Measurements from ENCODE around the gene CFDP1.
"Not testable (repeated sequence)": the region's sequence is repeated elsewhere in the genome, so short reads cannot be mapped to it uniquely, and the experiment has no call there.

The CFDP1 gene

DNA sequence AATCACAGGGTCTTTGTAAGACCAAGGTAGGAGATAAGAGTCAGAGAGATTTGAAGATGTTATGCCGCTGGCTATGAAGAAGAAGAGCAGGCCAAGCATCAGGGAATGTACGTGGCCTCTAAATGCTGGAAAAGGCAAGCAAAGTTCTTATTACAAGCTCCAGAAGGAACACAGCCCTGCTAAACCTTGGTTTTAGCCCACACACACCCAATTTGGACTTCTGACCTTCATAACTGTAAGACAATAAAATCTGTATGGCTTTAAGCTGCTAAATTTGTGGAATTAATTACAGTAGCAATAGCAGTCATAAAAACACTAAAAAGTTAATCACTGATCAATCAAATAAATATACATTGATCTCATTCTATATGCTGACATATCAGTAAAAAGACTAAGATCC, 25.1 kb upstream of the CFDP1 start:
- no peak for DNase-seq (ENCODE audit: low spot score)

DNA sequence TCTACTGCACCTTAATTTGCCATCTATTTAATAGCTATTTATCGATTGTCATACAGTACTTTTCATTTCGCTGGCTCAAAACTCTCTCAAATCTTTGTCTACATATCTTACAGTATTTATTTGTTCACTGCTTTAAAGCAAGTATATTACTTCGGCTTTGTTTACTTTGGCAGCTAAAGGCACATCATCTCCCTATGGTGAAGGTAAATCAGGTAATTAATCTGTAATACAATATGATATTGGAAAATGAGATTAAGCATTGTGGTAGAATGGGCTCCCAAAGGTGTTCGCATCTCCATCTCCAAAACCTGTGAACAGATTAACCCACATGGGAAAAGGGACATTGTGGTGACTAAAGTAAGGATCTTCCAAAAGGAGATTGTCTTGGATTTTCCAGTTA, 24.7 kb upstream of the CFDP1 start:
- no peak for DNase-seq (ENCODE audit: low spot score)

DNA sequence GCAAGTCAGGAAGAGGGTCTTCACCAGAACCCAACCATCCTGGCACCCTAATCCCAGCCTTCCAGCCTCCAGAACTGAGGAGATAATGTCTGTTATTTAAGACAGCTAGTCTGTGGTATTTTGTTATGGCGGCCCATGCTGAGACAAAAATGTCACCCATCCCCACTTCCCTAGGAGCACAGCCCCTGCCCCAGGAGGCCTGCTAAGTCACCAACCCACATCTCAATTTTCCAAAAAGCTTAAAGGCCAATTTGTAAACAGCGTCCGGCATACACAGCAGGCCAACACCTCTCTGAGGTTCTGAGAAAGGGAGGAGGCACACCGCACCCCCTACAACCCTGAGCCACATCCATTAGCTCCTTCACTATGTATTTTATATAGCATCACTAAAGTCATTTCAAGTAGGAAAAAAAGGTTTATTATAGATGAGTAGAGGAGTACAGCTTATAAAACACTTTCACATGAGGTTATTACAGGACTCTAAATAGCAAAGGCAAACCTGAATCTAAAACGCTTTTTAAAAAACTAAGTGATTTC, 24.2 kb upstream of the CFDP1 start:
- no peak for DNase-seq (ENCODE audit: low spot score)

DNA sequence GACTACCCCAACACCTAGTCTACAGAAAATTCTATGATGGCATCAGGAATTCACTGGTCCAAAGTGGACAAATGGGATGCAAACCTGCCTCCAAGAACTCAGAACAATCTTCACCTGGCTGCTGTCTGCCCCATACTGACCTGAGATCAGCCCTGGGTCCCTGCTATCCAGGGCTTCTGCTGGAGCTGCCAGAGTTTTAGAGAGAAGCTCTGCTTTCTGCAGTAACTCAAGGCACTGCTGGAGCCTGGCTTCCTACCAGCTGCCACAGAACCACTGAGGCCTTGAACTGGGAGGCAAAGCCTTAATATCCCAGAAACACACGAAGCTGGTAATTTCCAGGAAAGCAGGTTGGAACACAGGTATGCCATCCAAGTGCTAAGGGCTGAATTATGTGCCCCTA, 23.7 kb upstream of the CFDP1 start:
- DNase-seq (ENCODE audit: low spot score) = no peak

DNA sequence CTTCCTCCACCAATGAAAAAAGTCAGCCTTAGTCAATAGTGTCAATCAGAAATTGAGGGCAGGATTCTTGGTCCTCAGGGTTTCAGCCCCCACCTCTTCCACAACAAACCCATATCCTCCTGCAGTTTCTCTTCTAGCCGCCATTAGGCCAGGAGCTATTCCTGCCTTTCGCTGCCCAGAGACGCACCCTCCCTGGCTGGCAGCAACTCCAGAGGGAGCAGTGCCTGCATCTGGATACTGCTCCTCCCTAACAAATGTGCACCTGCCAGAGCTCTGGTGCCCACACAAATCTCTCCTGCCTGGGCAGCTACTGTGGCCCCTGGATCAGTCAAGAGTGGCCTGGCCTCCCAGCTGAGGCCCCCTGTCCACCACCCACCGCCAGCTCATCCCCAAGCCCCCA, 23.2 kb upstream of the CFDP1 start:
- DNase-seq (ENCODE audit: low spot score) = not testable (repeated sequence)

DNA sequence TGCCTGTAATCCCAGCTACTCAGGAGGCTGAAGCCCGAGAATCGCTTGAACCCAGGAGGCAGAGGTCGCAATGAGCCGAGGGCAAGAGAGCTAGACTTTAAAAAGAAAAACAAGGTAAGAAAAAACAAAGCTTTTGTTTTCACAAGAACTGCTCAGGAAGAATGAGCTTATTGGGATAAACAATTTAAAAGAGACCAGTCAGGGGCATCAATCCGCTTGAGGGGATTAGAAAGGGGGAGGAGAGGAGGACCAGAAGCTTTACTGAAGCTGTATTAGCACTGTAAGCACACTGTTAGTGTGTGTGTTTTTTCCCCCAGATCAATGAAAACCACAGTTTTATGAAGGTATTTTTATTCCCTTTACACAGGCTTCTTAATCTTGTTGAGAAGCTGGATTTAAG, 22.4 kb upstream of the CFDP1 start:
- no peak for DNase-seq (ENCODE audit: low spot score)

DNA sequence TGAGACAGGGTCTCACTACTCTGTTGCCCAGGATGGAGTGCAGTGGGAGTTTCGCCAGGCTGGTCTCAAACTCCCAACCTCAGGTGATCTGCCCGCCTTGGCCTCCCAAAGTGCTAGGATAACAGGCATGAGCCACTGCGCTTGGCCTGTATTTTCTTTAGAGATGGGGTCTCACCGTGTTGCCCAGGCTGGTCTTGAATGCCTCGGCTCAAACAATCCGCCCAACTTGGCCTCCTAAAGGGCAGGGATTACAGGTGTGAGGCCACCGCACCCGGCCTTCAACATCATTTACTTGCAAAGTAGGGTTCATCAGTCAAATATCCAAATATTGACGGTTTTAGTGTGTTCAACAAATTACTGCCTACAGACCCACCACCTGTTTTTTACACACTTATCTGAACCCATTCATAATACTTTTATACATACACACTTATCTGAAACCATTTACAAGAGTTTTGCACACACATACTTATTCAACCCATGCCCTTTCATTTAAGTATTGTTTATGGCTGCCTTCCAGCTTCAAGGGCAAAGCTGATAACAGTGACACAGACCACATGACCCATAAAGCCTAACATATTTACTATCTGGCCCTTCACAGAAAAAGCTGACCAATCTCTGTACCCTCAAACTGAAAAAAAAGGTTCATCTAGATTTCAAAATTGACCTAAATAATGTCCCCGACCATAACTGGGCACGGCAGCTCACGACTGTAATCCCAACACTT, 19.3 kb upstream of the CFDP1 start:
- DNase-seq (ENCODE audit: low spot score) = no peak

DNA sequence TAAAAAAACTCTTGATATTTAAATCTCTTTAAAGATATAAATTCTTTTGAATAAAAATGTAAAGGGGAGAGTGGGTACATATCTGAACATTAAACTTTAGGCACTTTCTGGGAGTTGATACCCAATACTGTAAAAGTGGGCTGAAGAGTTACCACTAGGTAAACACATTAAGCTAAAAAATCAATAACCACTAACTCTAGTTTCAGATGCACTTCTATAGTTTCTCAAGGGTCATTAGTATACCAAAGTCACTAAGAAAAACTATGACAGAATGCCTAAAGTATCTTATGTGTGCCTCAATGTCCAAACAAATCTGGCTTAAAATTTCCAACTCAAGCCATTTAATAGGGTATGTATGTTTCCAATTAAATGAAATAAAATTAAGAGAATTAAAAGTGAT, 13.1 kb upstream of the CFDP1 start:
- no peak for DNase-seq (ENCODE audit: low spot score)

DNA sequence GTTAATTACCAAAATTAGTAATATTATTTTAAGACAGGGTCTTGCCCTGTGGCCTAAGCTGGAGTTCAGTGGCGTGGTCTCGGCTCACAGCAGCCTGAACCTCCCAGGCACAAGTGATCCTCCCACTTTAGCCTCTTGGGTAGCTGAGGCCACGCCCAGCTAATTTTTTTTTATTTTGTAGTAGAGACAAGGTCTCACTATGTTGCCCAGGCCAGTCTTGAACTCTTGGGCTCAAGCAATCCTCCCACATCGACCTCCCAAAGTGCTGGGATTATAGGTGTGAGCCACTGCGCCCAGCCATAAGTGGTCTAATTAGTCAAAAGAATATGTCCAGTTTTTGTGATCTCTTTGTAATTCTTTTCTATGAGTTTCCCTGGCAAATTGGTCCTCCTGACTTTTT, 12.0 kb upstream of the CFDP1 start:
- no peak for DNase-seq (ENCODE audit: low spot score)

DNA sequence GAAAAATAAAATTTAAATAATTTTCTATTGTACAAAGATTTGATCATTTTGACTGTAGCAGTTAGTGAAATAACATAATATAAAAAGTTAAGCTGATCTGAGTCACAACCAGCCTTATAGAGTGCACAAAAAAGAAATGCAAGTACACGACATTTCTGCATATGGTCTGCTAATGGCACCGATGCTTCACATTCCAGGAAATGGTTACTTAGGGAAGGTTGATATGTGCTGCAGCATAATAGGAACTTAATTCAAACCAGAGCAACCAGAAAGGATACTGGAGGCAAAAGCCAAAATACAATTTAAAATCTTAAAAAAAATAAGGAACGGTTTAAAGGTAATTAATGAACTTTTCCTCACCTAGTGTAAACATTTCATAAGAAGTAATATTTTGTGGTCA, 10.0 kb upstream of the CFDP1 start:
- DNase-seq (ENCODE audit: low spot score) = no peak

DNA sequence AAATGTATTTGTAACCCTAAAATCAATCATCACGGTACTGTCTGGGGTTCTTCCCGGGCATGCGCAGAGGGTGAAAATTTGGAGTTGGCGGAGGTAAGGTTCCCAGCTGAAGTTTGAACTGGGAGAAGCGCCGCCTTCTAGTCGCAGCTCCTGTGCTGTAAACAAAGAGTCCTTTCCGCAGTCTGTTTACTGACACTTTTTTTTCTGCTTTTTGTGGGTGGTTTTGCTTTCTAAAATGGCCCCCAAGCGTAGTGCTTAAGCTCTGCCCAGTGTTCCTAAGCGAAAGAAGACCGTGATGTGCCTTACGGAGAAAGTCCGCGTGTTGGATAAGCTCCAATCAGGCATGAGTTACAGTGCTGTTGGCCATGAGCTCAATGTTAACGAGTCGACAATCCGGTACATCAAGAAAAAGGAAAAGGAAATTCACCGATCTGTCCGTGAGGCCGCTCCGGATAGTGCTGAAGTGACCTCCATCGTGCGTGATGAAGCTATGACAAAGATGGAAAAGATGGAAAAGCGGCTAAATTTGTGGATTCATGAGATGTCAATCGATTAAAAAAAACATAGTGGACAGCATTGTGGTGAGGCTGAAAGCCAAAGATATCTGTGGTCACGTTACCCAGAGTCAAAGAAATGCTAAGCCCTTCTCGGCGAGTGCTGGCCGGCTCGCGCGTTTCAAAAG, 570 bp upstream of the CFDP1 start:
- DNase-seq (ENCODE audit: low spot score) = peak; percentile 82

DNA sequence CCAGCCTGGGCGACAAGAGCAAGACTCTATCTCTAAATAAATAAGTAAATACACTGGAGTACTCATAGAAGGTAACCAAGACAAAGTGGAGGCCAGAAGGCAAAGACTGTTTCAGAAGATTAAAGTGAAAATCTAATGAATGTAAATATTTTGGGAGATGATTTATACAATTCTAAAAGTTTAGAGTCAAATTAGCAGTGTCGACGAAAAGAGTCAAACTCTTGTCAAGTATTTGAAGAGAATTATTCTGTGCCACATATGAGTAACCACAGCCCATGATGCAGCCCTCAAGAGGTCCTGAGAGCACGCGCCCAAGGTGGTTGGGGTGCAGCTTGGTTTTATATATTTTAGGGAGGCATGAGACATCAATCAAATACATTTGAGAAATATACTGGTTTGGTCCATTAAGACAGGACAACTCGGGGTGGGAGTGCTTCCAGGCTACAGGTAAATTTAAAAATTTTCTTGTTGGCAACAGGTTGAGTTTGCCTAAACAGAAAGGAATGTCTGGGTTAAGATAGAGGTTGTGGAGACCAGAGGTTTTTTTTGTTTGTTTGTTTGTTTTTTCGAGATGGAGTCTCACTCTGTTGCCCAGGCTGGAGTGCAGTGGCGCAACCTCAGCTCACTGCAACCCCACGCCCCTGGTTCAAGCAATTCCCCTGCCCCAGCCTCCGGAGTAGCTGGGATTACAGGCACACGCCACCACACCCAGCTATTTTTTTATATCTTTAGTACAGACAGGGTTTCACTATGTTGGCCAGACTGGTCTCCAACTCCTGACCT, 3.5 kb downstream of the CFDP1 start:
- no peak for DNase-seq (ENCODE audit: low spot score)

DNA sequence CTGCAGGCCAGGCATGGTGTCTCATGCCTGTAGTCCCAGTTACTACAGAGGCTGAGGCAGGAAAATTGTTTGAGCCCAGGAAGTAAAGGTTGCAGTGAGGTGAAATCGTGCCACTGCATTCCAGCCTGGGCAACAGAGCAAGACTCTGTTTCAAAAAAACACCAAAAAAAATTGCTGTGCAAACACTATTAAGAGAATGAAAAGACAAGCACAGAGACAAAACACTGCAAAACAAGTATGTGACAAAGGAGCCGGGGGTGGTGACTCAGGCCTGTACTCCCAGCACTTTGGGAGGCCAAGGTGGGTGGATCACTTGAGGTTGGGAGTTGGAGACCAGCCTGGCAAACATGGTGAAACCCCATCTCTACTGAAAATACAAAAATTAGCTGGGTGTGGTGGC, 6.8 kb downstream of the CFDP1 start:
- not testable (repeated sequence) for DNase-seq (ENCODE audit: low spot score)

DNA sequence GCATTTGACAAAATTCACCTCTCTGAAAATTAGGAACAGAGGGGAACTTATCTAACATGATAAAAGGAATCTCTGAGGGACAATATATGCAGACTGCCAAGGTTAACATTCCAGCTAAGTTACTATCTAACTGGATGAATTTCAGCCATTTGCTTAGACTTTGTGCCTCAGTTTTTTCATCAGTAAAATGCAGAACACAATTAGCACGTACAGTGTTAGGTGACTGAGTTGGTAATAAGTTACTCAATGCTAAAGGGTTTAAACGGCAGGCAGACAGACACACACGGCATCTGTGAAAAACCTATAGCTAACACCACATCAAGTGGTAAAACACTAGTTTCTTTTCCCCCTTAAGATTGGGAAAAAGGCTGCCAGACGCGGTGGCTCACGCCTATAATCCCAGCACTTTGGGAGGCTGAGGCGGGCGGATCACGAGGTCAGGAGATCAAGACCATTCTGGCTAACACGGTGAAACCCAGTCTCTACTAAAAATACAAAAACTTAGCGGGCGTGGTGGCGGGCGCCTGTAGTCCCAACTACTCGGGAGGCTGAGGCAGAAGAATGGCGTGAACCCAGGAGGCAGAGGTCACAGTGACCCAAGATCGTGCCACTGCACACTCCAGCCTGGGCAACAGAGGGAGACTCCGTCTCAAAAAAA, 9.1 kb downstream of the CFDP1 start:
- DNase-seq (ENCODE audit: low spot score) = not testable (repeated sequence)

DNA sequence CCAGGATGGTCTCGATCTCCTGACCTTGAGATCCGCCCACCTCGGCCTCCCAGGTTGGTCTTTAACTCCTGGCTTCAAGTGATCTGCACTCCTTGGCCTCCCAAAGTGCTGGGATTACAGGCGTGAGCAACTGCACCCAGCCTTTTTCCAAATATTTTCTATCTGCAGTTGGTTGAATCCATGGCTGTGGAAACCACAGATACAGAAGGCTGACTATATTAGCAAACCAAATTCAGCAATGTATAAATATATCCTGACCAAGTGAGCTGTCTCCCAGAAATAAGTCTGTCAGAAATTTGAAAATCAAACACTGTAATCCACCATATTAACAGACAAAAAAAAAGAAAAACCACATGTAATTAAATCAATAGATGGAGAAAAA, 9.6 kb downstream of the CFDP1 start:
- DNase-seq (ENCODE audit: low spot score) = no peak

DNA sequence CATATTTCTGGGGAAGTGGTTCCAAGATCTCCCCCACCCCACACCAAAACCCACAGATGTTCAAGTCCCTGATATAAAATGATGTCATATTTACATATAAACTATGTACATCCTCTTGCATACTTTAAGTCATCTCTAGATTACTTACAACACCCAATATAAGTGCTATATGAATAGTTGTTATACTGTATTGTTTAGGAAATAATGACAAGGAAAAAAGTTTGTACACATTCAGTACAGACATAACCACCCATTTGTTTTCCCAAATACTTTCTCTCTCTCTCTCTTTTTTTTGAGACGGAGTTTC, 11.5 kb downstream of the CFDP1 start:
- no peak for DNase-seq (ENCODE audit: low spot score)

DNA sequence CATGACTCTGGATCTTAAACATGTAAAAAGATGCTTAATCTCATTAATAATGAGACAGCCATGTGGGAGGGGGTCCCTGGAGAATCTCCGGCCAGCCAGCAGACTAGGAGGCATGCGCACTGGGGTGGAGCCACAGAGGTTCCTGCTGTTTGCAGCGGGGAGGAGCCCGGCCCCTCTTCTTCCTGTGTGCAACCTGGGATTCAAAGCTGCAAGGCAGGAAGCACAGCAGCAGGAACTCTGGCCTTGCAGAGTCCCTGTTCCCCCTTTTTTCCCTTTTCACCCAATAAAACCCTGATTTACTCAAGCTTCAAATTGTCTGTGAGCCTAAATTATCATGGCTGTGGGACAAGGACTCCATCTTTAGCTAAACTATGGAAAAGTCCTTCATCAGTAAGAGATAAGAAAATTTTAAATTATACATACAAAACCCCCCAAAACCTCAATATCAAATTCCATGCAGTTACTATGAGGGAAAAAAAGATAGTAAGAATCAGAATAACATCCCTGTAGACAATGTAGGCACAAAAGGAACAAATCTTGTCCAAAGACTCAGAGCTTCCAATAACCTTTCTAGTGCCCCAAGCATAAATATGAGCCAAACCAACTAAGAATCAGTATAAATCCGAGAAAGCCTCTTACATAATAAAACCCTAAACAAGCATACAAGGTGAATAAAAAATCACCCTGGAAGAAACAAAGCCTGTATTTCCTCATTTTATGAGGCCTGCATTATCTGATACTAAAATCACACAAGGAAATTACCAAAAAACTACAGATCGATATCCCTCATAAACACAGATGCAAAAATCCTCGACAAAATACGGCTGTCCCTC, 12.1 kb downstream of the CFDP1 start:
- no peak for DNase-seq (ENCODE audit: low spot score)

DNA sequence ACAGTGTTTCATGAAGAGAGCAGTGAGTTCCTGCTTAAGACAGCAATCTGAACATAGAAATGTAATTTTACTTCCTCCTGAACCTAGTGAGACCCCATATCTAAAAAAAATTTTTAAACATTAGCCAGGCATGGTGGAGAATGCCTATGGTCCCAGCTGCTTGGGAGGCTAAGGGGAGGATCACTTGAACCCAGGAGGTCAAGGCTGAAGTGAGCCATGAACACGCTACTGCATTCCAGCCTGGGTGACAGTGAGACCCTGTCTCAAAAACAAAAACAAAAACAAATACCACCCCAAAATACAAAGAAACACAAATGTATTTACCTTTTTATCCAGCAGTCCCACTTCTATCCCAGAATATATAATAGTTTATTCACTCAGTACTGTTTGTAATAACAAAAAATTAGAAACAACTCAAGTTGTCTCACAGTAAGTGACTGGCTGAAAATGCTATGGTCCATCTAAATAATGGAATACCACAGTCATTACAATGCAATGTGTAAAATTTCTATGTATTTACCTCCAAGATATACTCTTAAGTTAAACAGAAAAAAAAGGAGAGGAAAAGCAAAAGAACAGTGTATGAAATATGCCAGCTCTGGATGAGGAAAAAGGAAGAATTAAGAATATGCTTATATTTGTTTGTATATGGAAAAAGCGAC, 16.3 kb downstream of the CFDP1 start:
- DNase-seq (ENCODE audit: low spot score) = no peak

DNA sequence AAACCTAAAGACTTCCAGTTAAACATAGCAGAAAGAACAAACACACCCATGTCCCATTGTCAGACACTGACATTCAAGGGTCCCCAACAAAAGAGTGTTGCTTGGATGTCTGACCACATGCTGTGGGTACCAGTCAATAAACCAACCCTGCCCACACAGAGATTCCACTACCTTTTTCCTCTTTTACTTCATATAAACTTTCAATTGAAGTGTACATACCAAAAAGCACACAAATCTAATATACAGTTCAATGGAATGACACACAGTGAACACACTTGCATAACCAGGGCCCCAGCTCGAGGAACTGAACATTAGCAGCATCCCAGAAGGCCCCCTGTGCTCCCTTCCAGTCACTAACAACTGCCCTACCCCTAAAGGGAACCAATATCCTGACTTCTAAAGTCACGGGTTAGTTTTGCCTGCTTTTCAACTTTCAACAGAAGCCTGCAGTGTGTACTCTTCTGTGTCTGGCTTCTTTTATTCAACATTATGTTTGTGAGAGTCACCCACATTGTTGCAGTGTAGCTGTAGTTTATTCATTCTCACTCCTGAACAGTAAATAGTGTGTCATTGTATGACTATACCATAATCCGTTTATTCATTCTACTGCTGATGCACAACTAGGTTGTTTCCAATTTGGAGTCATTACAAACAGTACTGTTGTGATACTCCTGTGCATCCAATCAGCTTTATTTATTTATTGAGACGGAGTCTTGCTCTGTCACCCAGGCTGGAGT, 18.0 kb downstream of the CFDP1 start:
- DNase-seq (ENCODE audit: low spot score) = peak; percentile 74

DNA sequence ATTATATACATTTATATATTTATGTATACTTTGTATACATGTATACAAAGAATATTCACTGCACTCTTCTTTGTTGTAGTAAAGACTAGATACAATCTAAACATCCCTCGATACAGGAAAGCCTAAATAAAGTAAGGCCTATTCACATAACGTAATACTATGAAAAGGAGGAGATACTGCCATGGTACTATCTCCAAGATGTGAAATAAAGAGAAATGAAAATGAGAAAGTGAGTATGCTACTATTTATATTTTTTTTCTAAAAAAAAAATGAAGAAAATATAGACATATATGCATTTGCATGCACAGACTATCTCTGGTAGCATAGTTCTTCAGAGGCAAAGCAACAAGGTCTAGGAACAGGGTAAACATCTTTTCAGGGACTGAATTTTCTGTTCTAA, 19.4 kb downstream of the CFDP1 start:
- no peak for DNase-seq (ENCODE audit: low spot score)

Data from pons (tissue), 1 donor.